Measurements from ENCODE around the gene C14orf119. TPM values are rescaled to one million over a fixed set of nuclear protein-coding genes. Genes with fewer than 3 reads are reported as not detected.

C14orf119 gene
- total and polyA plus RNA-seq, 9 of the 15 experiments (the other 6 are each of a cell fraction or from before 2014, with no cell fraction given): 36.7 to 251 (median 51.8) TPM

- no peaks in the 10 kb centered on the region; the same call in 2 of the 3 replicates for H3K36me3 ChIP-seq (ENCODE audit: control insufficient read depth, insufficient read depth, low read length)
- CTCF ChIA-PET (ENCODE audit: low intra/inter-chr PET ratio): no interaction called here
- no peak for FAIRE-seq
- H2AFZ ChIP-seq (ENCODE audit: low read depth, low read length): peak overlapping the region; percentile 1; the same call in 1 of the 2 replicates
- H3K4me3 ChIP-seq: no peak overlapping the region
- BruUV-seq (replicated peaks): no TSS peak
- POLR2A ChIA-PET: interaction anchor here (0.6 to 1.4 kb wide), 4 partner anchors 10 to 28 kb away, joined by 3 to 6 read pairs (median 4); no protein-coding TSS in a partner anchor
- WGBS (ENCODE audit: insufficient coverage, low coverage, missing lambda C conversion rate): 16% methylated on average over 3 of the region's 4 CpGs
- peak in 1 of 4 experiments; percentile 43 for DNase-seq (ENCODE audit: extremely low read depth in 1 of 4, low spot score in 3 of 4)
- no peaks in the 10 kb centered on the region for H4K20me1 ChIP-seq (replicated peaks; ENCODE audit: control insufficient read depth, insufficient read depth, low read length)
- no peaks in the 10 kb centered on the region for H3K9me1 ChIP-seq (ENCODE audit: control insufficient read depth, insufficient read depth, low read length)
- no peaks in the 10 kb centered on the region for H3K9me3 ChIP-seq (replicated peaks; ENCODE audit: control insufficient read depth, insufficient read depth, low read depth, low read length)
- H3K27ac ChIP-seq (ENCODE audit: extremely low read depth, low read depth, low read length): peak overlapping the region; percentile 52
- peaks cover 30 to 50% of the 10 kb centered on the region in 2 experiments; a peak in 4 of 5 replicates for H3K4me1 ChIP-seq (replicated peaks in 1 of 2; ENCODE audit: control insufficient read depth in 2 of 2, insufficient read depth in 2 of 2, low read length in 2 of 2)
- no peaks in the 10 kb centered on the region for H3K27me3 ChIP-seq (ENCODE audit: control insufficient read depth in 2 of 2, insufficient read depth in 2 of 2, low read length in 2 of 2)
- no peaks in the 10 kb centered on the region for H3K79me2 ChIP-seq (ENCODE audit: control insufficient read depth, insufficient read depth, low read length)
- H3K4me2 ChIP-seq (ENCODE audit: insufficient read depth, low read length): peak overlapping the region; percentile 64
- peak; percentile 13; the same call in 1 of the 3 replicates for ATAC-seq
- peak overlapping the region in 1 of 2 experiments; percentile 27; a peak in 1 of 4 replicates for H3K9ac ChIP-seq (ENCODE audit: insufficient read depth in 1 of 2, low read depth in 2 of 2, low read length in 2 of 2)
- intact Hi-C loops (cut with micrococcal nuclease) (loop anchor here (2.0 kb wide), 1 partner anchor 25 kb away; no protein-coding TSS in a partner anchor), in situ Hi-C loops (cut with MboI) (no loop called here)
- no peak for TF ChIP-seq EHMT2 (IDR thresholded peaks at IDR 0.05)
- TF ChIP-seq E2F1 (CRISPR knock-in tag; IDR thresholded peaks at IDR 0.05): no peak
- no peak for TF ChIP-seq AFF4 (CRISPR knock-in tag; IDR thresholded peaks at IDR 0.05)
- TF ChIP-seq PHTF2 (CRISPR knock-in tag; IDR thresholded peaks at IDR 0.05): no peak
- TF ChIP-seq TCF7 (IDR thresholded peaks at IDR 0.05; ENCODE audit: borderline replicate concordance): no peak
- no peak for TF ChIP-seq HDAC2 (IDR thresholded peaks at IDR 0.05)
- no peak for TF ChIP-seq L3MBTL2 (IDR thresholded peaks at IDR 0.05)
- TF ChIP-seq ZNF668 (CRISPR knock-in tag; IDR thresholded peaks at IDR 0.05): no peak
- no peak for TF ChIP-seq SAP30 (IDR thresholded peaks at IDR 0.05; ENCODE audit: borderline replicate concordance, insufficient read depth, low read depth, low read length, poor library complexity, severe bottlenecking)
- no peak for TF ChIP-seq ZFX (CRISPR knock-in tag; IDR thresholded peaks at IDR 0.05)
- TF ChIP-seq GTF2B (IDR thresholded peaks at IDR 0.05; ENCODE audit: extremely low read depth, insufficient read length): no peak
Measured at GRCh38 chr14:23145794-23146350, 50.6 kb downstream of the C14orf119 start.

Measured in K562 (cell line).